Activated CD4-positive, alpha-beta memory T cell treated with anti-CD3 and anti-CD28 coated beads for 36 hours (primary cell): ENCODE results near the gene TOR1A. TPM values are rescaled to one million over a fixed set of nuclear protein-coding genes. Genes with fewer than 3 reads are reported as not detected.

Source experiments
- CTCF ChIA-PET: fragments of 350-600 bp; sonication (Branson Sonifier 250); formaldehyde crosslinking; loops from one replicate; lab custom pipeline; 2021; ENCODE audit warnings: antibody characterized with exemption, inconsistent platforms; lab: Charles Lee
- POLR2A ChIA-PET: fragments of 350-600 bp; sonication (Branson Sonifier 250); formaldehyde crosslinking; loops from one replicate; lab custom pipeline; 2021; ENCODE audit warnings: antibody characterized with exemption; lab: Charles Lee
- DNase-seq: peaks from one replicate; pipeline ENCODE4 v3.0.0-alpha.2; 2020
- H3K27ac Mint-ChIP-seq: one replicate; pipeline ENCODE4 v1.8.0; 2021; ENCODE audit warnings: mixed read lengths
- H3K27me3 Mint-ChIP-seq: one replicate; pipeline ENCODE4 v1.8.0; 2021; ENCODE audit warnings: mixed read lengths
- H3K36me3 Mint-ChIP-seq: one replicate; pipeline ENCODE4 v1.8.0; 2021; ENCODE audit warnings: mixed read lengths
- H3K4me1 Mint-ChIP-seq: one replicate; pipeline ENCODE4 v1.8.0; 2021; ENCODE audit warnings: low read depth, mixed read lengths
- H3K4me3 Mint-ChIP-seq: one replicate; pipeline ENCODE4 v1.8.0; 2021; ENCODE audit warnings: mild to moderate bottlenecking, mixed read lengths
- H3K9me3 Mint-ChIP-seq: one replicate; pipeline ENCODE4 v1.8.0; 2021; ENCODE audit warnings: mixed read lengths
- intact Hi-C: fragments of 100-400 bp; cut with micrococcal nuclease; formaldehyde crosslinking; loops from one replicate; pipeline ENCODE4 v1.15.1; 2023
- total RNA-seq, 2 experiments: library from RNA; stranded (reverse); gene quantifications; one replicate each; pipeline ENCODE4 v1.2.3, GENCODE V29; 2021

The TOR1A gene
- total RNA-seq, 2 experiments from 2014 or later, result 38.5 to 41.6 TPM

- no peak overlapping the region for H3K4me3 Mint-ChIP-seq
- ChIA-PET POLR2A (no interaction called here), CTCF (interaction anchor here (1.5 kb wide), 1 partner anchor 10 kb away, joined by 4 read pairs; no protein-coding TSS in a partner anchor)
- intact Hi-C loops, result no loop called here
- H3K36me3 Mint-ChIP-seq, result peaks cover 37% of the 10 kb centered on the region
- H3K27ac Mint-ChIP-seq, result no peak overlapping the region
- no peak for DNase-seq
- H3K9me3 Mint-ChIP-seq, result no peaks in the 10 kb centered on the region
- H3K4me1 Mint-ChIP-seq, result peaks cover 23% of the 10 kb centered on the region
- H3K27me3 Mint-ChIP-seq, result no peaks in the 10 kb centered on the region
Measured at GRCh38 chr9:129850821-129851550, 27.1 kb upstream of the TOR1A start.

GRCh38 chr9:129849901-129850300 is 26.0 kb upstream of the TOR1A start:
- CTCF ChIA-PET, result no interaction called here
- H3K27ac Mint-ChIP-seq, result no peak overlapping the region
- peaks cover 29% of the 10 kb centered on the region for H3K36me3 Mint-ChIP-seq
- POLR2A ChIA-PET, result no interaction called here
- intact Hi-C loops, result no loop called here
- H3K4me1 Mint-ChIP-seq, result peaks cover 28% of the 10 kb centered on the region
- DNase-seq, result no peak
- H3K9me3 Mint-ChIP-seq, result no peaks in the 10 kb centered on the region
- H3K27me3 Mint-ChIP-seq, result no peaks in the 10 kb centered on the region
- no peak overlapping the region for H3K4me3 Mint-ChIP-seq

GRCh38 chr9:129848712-129849441 is 24.9 kb upstream of the TOR1A start:
- Mint-ChIP-seq H3K4me1 (peaks cover 21% of the 10 kb centered on the region), H3K4me3 (no peak overlapping the region), H3K36me3 (peaks cover 19% of the 10 kb centered on the region), H3K9me3 (no peaks in the 10 kb centered on the region), H3K27ac (no peak overlapping the region), H3K27me3 (no peaks in the 10 kb centered on the region)
- intact Hi-C loops, result no loop called here
- POLR2A ChIA-PET, result interaction anchor here (0.6 kb wide), 2 partner anchors 23 to 29 kb away, joined by 3 to 5 read pairs; no protein-coding TSS in a partner anchor
- CTCF ChIA-PET, result no interaction called here
- DNase-seq, result no peak

GRCh38 chr9:129845373-129845772 is 21.4 kb upstream of the TOR1A start:
- POLR2A ChIA-PET, result interaction anchor here (1.3 kb wide), 1 partner anchor 20 kb away, joined by 3 read pairs; no protein-coding TSS in a partner anchor
- Mint-ChIP-seq H3K9me3 (no peaks in the 10 kb centered on the region), H3K27ac (peak overlapping the region; percentile 79), H3K4me3 (no peak overlapping the region), H3K27me3 (no peaks in the 10 kb centered on the region), H3K4me1 (peaks cover 26% of the 10 kb centered on the region), H3K36me3 (peaks cover 2% of the 10 kb centered on the region)
- CTCF ChIA-PET, result interaction anchor here (1.3 to 1.4 kb wide), 2 partner anchors 19 to 703 kb away, joined by 3 to 4 read pairs; no protein-coding TSS in a partner anchor
- intact Hi-C loops, result no loop called here
- no peak for DNase-seq

- H3K36me3 Mint-ChIP-seq, result no peaks in the 10 kb centered on the region
- H3K27ac Mint-ChIP-seq, result peak overlapping the region; percentile 54
- intact Hi-C loops, result no loop called here
- H3K27me3 Mint-ChIP-seq, result no peaks in the 10 kb centered on the region
- POLR2A ChIA-PET, result no interaction called here
- no peak overlapping the region for H3K4me3 Mint-ChIP-seq
- H3K9me3 Mint-ChIP-seq, result no peaks in the 10 kb centered on the region
- CTCF ChIA-PET, result no interaction called here
- peaks cover 65% of the 10 kb centered on the region for H3K4me1 Mint-ChIP-seq
- no peak for DNase-seq
Measured at GRCh38 chr9:129841071-129841470, 17.1 kb upstream of the TOR1A start.

GRCh38 chr9:129840034-129840433 is 16.1 kb upstream of the TOR1A start:
- Mint-ChIP-seq H3K9me3 (no peaks in the 10 kb centered on the region), H3K27me3 (no peaks in the 10 kb centered on the region), H3K4me1 (peaks cover 59% of the 10 kb centered on the region), H3K27ac (peak overlapping the region; percentile 82), H3K4me3 (no peak overlapping the region), H3K36me3 (peaks cover under 1% of the 10 kb centered on the region)
- POLR2A ChIA-PET, result no interaction called here
- DNase-seq, result peak; percentile 20
- intact Hi-C loops, result no loop called here
- CTCF ChIA-PET, result no interaction called here

- Mint-ChIP-seq H3K36me3 (peaks cover 3% of the 10 kb centered on the region), H3K27ac (peak overlapping the region; percentile 82), H3K4me3 (peak overlapping the region; percentile 53), H3K9me3 (no peaks in the 10 kb centered on the region), H3K4me1 (peaks cover 54% of the 10 kb centered on the region), H3K27me3 (no peaks in the 10 kb centered on the region)
- peak; percentile 19 for DNase-seq
- ChIA-PET POLR2A (interaction anchor here (1.3 kb wide), 1 partner anchor 29 kb away, joined by 4 read pairs; no protein-coding TSS in a partner anchor), CTCF (interaction anchor here (1.3 to 1.5 kb wide), 2 partner anchors 46 to 267 kb away, joined by 3 to 8 read pairs; no protein-coding TSS in a partner anchor)
- intact Hi-C loops, result loop anchor here (2.0 to 5.0 kb wide), 3 partner anchors 21 to 403 kb away; no protein-coding TSS in a partner anchor
Measured at GRCh38 chr9:129839324-129840023, 15.5 kb upstream of the TOR1A start.

- intact Hi-C loops, result loop anchor here (2.0 to 5.0 kb wide), 3 partner anchors 22 to 404 kb away; no protein-coding TSS in a partner anchor
- peak overlapping the region; percentile 82 for H3K27ac Mint-ChIP-seq
- H3K9me3 Mint-ChIP-seq, result no peaks in the 10 kb centered on the region
- ChIA-PET POLR2A (interaction anchor here (1.3 to 5.0 kb wide), 2 partner anchors 26 to 30 kb away, joined by 4 to 35 read pairs; no protein-coding TSS in a partner anchor), CTCF (interaction anchor here (1.3 to 1.5 kb wide), 2 partner anchors 47 to 268 kb away, joined by 3 to 8 read pairs; no protein-coding TSS in a partner anchor)
- peak overlapping the region; percentile 53 for H3K4me3 Mint-ChIP-seq
- H3K4me1 Mint-ChIP-seq, result peaks cover 61% of the 10 kb centered on the region
- peaks cover 3% of the 10 kb centered on the region for H3K36me3 Mint-ChIP-seq
- peak; percentile 68 for DNase-seq
- H3K27me3 Mint-ChIP-seq, result no peaks in the 10 kb centered on the region
Measured at GRCh38 chr9:129838707-129839259, 14.8 kb upstream of the TOR1A start.

- ChIA-PET POLR2A (interaction anchor here (0.9 to 5.0 kb wide), 5 partner anchors 29 to 203 kb away, joined by 3 to 35 read pairs (median 8); no protein-coding TSS in a partner anchor), CTCF (interaction anchor here (0.8 to 2.0 kb wide), 2 partner anchors 48 to 49 kb away, joined by 3 to 15 read pairs; no protein-coding TSS in a partner anchor)
- peak; percentile 65 for DNase-seq
- peaks cover 13% of the 10 kb centered on the region for H3K36me3 Mint-ChIP-seq
- H3K27ac Mint-ChIP-seq, result peak overlapping the region; percentile 92
- no peaks in the 10 kb centered on the region for H3K27me3 Mint-ChIP-seq
- H3K4me3 Mint-ChIP-seq, result peak overlapping the region; percentile 92
- H3K9me3 Mint-ChIP-seq, result no peaks in the 10 kb centered on the region
- intact Hi-C loops, result loop anchor here (5.0 kb wide), 2 partner anchors 196 to 406 kb away; no protein-coding TSS in a partner anchor
- peaks cover 65% of the 10 kb centered on the region for H3K4me1 Mint-ChIP-seq
Measured at GRCh38 chr9:129836311-129837007, 12.5 kb upstream of the TOR1A start.

GRCh38 chr9:129835860-129836223 is 11.9 kb upstream of the TOR1A start:
- H3K36me3 Mint-ChIP-seq, result peaks cover 16% of the 10 kb centered on the region
- POLR2A ChIA-PET, result interaction anchor here (0.9 to 5.0 kb wide), 6 partner anchors 29 to 204 kb away, joined by 3 to 35 read pairs (median 6); no protein-coding TSS in a partner anchor
- peak overlapping the region; percentile 92 for H3K4me3 Mint-ChIP-seq
- CTCF ChIA-PET, result interaction anchor here (2.0 kb wide), 1 partner anchor 50 kb away, joined by 15 read pairs; no protein-coding TSS in a partner anchor
- peaks cover 59% of the 10 kb centered on the region for H3K4me1 Mint-ChIP-seq
- intact Hi-C loops, result loop anchor here (1.0 to 5.0 kb wide), 5 partner anchors 12 to 406 kb away; partner anchors contain the start of gene TOR1A
- no peaks in the 10 kb centered on the region for H3K27me3 Mint-ChIP-seq
- H3K9me3 Mint-ChIP-seq, result no peaks in the 10 kb centered on the region
- DNase-seq, result peak; percentile 41
- peak overlapping the region; percentile 92 for H3K27ac Mint-ChIP-seq
